Endothelial cell (in vitro differentiated cells): ENCODE measurements around the gene RRAGC. TPM values are rescaled to one million over a fixed set of nuclear protein-coding genes. Genes with fewer than 3 reads are reported as not detected.

Source experiments
- DNase-seq: peaks from one replicate; pipeline ENCODE4 v3.0.0; 2021; ENCODE audit warnings: low spot score
- H3K27ac Mint-ChIP-seq: one replicate; pipeline ENCODE4 v1.8.0; 2021; ENCODE audit warnings: mixed read lengths, inconsistent platforms; ENCODE audit not compliant: unreplicated experiment
- H3K27me3 Mint-ChIP-seq: one replicate; pipeline ENCODE4 v1.8.0; 2021; ENCODE audit warnings: mild to moderate bottlenecking, moderate library complexity, mixed read lengths, inconsistent platforms; ENCODE audit not compliant: unreplicated experiment
- H3K36me3 Mint-ChIP-seq: one replicate; pipeline ENCODE4 v1.8.0; 2021; ENCODE audit warnings: mild to moderate bottlenecking, low read depth, mixed read lengths, inconsistent platforms; ENCODE audit not compliant: unreplicated experiment
- H3K4me1 Mint-ChIP-seq: one replicate; pipeline ENCODE4 v1.8.0; 2021; ENCODE audit warnings: mild to moderate bottlenecking, mixed read lengths, inconsistent platforms; ENCODE audit not compliant: unreplicated experiment
- H3K4me3 Mint-ChIP-seq: one replicate; pipeline ENCODE4 v1.8.0; 2021; ENCODE audit warnings: mild to moderate bottlenecking, mixed read lengths, inconsistent platforms; ENCODE audit not compliant: unreplicated experiment
- H3K9me3 Mint-ChIP-seq: one replicate; pipeline ENCODE4 v1.8.0; 2021; ENCODE audit warnings: mixed read lengths, inconsistent platforms; ENCODE audit not compliant: unreplicated experiment
- total RNA-seq: library from RNA; stranded (reverse); fragmentation: NEBNext Ultra II Directional; extraction: Animal tissue kit (Norgen Biotek cat#: 25700); gene quantifications from one replicate; pipeline ENCODE4 v1.2.1, GENCODE V29; 2021; ENCODE audit not compliant: unreplicated experiment
- TF ChIP-seq, protein P1 (sequence below): fragments of 200-600 bp; sonication (generic); IDR thresholded peaks from one replicate; pipeline ENCODE4 v1.5.0; 2021; ENCODE audit warnings: antibody characterized with exemption; ENCODE audit not compliant: unreplicated experiment

The RRAGC gene
- total RNA-seq, 1 donor from 2014 or later = 27.3 TPM

DNA sequence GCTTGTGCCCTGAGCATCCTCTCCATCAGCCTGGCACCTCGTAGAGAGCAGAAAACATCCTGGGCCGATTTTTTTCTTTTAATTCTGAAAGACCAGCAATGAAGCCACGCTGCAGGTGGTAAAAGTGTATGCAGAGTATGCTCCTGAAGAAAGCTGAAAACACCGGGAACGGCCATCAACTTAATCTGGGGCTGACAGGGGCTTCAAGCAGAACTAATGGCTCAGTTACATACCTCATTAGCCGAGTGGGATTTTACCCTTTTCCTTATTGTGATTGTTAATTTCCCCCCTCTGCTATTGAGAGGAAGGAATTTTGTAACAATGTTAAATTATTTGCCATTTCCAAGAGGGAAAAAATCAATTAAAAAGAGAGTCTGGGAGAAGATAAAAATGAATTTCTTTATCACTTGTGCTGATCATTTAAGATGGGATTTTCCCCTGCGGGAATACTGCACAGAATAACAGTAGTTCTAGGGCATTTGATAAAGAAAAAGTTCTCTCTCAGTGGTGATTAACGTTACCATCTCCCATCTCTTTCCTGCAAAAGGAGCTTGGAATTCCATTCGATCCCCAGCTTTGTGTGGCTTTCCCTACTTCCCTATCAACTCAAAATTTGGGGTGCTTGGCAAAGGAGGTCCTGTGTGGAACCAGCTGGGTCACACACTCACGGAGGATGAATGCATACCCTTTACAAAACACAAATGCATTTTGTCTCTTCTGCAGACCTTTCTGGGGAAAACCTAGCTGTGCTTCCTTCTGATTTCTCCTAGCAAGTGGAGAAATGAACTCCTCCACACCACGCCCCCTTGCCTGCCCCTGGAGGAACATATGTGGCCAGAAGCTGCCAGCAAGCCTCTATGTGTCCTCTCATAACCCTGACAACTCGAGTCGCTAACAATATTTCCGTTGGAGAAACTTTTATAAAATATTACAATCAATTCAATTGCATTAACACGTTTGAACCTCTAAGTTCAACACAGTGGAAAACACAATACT is 70.9 kb downstream of the RRAGC start:
- Mint-ChIP-seq H3K36me3 (no peaks in the 10 kb centered on the region), H3K27me3 (peaks cover 2% of the 10 kb centered on the region), H3K4me3 (no peak overlapping the region), H3K9me3 (no peaks in the 10 kb centered on the region), H3K27ac (no peak overlapping the region), H3K4me1 (no peaks in the 10 kb centered on the region)
- TF ChIP-seq, protein P1, sequence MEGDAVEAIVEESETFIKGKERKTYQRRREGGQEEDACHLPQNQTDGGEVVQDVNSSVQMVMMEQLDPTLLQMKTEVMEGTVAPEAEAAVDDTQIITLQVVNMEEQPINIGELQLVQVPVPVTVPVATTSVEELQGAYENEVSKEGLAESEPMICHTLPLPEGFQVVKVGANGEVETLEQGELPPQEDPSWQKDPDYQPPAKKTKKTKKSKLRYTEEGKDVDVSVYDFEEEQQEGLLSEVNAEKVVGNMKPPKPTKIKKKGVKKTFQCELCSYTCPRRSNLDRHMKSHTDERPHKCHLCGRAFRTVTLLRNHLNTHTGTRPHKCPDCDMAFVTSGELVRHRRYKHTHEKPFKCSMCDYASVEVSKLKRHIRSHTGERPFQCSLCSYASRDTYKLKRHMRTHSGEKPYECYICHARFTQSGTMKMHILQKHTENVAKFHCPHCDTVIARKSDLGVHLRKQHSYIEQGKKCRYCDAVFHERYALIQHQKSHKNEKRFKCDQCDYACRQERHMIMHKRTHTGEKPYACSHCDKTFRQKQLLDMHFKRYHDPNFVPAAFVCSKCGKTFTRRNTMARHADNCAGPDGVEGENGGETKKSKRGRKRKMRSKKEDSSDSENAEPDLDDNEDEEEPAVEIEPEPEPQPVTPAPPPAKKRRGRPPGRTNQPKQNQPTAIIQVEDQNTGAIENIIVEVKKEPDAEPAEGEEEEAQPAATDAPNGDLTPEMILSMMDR = no peak
- DNase-seq = no peak

Other genes with a start within 250 kb of the RRAGC start
- 34.6 TPM for gene MYCBP, start 13.6 kb upstream of the RRAGC start, total RNA-seq
- gene GJA9, start 21.8 kb upstream of the RRAGC start, total RNA-seq = not detected
- not detected for gene RHBDL2, start 82.1 kb upstream of the RRAGC start, total RNA-seq
- gene AKIRIN1, start 131.5 kb upstream of the RRAGC start, total RNA-seq = 81.3 TPM
- gene NDUFS5, start 166.6 kb upstream of the RRAGC start, total RNA-seq = 200 TPM